ENCODE measurements around the gene ULK2.
"Not testable (repeated sequence)": the region's sequence is repeated elsewhere in the genome, so short reads cannot be mapped to it uniquely, and the experiment has no call there.

Gene ULK2

GRCh38 chr17:19890554-19890953 is 22.8 kb upstream of the ULK2 start:
- H3K27ac ChIP-seq (ENCODE audit: low read length); H3K4me1 ChIP-seq (ENCODE audit: insufficient read depth, low read length); H3K36me3 ChIP-seq (ENCODE audit: insufficient read depth, low read depth, low read length); H3K27me3 ChIP-seq (ENCODE audit: insufficient read depth, low read length); H3K9me3 ChIP-seq (ENCODE audit: insufficient read depth, low read depth, low read length); H3K9ac ChIP-seq (ENCODE audit: low read depth, low read length); H3K4me3 ChIP-seq (ENCODE audit: low read length): not testable (repeated sequence)

GRCh38 chr17:19890001-19890400 is 22.3 kb upstream of the ULK2 start:
- H3K4me1 ChIP-seq (ENCODE audit: insufficient read depth, low read length); H3K9me3 ChIP-seq (ENCODE audit: insufficient read depth, low read depth, low read length); H3K36me3 ChIP-seq (ENCODE audit: insufficient read depth, low read depth, low read length); H3K9ac ChIP-seq (ENCODE audit: low read depth, low read length); H3K4me3 ChIP-seq (ENCODE audit: low read length); H3K27me3 ChIP-seq (ENCODE audit: insufficient read depth, low read length); H3K27ac ChIP-seq (ENCODE audit: low read length): not testable (repeated sequence)

GRCh38 chr17:19886116-19886515 is 18.4 kb upstream of the ULK2 start:
- H3K9me3 ChIP-seq (ENCODE audit: insufficient read depth, low read depth, low read length), result no peaks in the 10 kb centered on the region
- H3K27me3 ChIP-seq (ENCODE audit: insufficient read depth, low read length), result no peaks in the 10 kb centered on the region
- no peaks in the 10 kb centered on the region for H3K4me1 ChIP-seq (ENCODE audit: insufficient read depth, low read length)
- no peaks in the 10 kb centered on the region for H3K36me3 ChIP-seq (ENCODE audit: insufficient read depth, low read depth, low read length)
- H3K4me3 ChIP-seq (ENCODE audit: low read length), result no peak overlapping the region
- H3K27ac ChIP-seq (ENCODE audit: low read length), result no peak overlapping the region
- H3K9ac ChIP-seq (ENCODE audit: low read depth, low read length), result no peak overlapping the region

GRCh38 chr17:19883537-19884215 is 15.9 kb upstream of the ULK2 start:
- H3K27ac ChIP-seq (ENCODE audit: low read length), result no peak overlapping the region
- no peaks in the 10 kb centered on the region for H3K27me3 ChIP-seq (ENCODE audit: insufficient read depth, low read length)
- no peak overlapping the region for H3K9ac ChIP-seq (ENCODE audit: low read depth, low read length)
- no peak overlapping the region for H3K4me3 ChIP-seq (ENCODE audit: low read length)
- no peaks in the 10 kb centered on the region for H3K4me1 ChIP-seq (ENCODE audit: insufficient read depth, low read length)
- no peaks in the 10 kb centered on the region for H3K9me3 ChIP-seq (ENCODE audit: insufficient read depth, low read depth, low read length)
- H3K36me3 ChIP-seq (ENCODE audit: insufficient read depth, low read depth, low read length), result no peaks in the 10 kb centered on the region

- H3K9me3 ChIP-seq (ENCODE audit: insufficient read depth, low read depth, low read length), result no peaks in the 10 kb centered on the region
- no peaks in the 10 kb centered on the region for H3K36me3 ChIP-seq (ENCODE audit: insufficient read depth, low read depth, low read length)
- H3K4me1 ChIP-seq (ENCODE audit: insufficient read depth, low read length), result no peaks in the 10 kb centered on the region
- no peak overlapping the region for H3K4me3 ChIP-seq (ENCODE audit: low read length)
- H3K9ac ChIP-seq (ENCODE audit: low read depth, low read length), result no peak overlapping the region
- H3K27me3 ChIP-seq (ENCODE audit: insufficient read depth, low read length), result no peaks in the 10 kb centered on the region
- no peak overlapping the region for H3K27ac ChIP-seq (ENCODE audit: low read length)
Measured at GRCh38 chr17:19880393-19880792, 12.7 kb upstream of the ULK2 start.

GRCh38 chr17:19877364-19877945 is 9.7 kb upstream of the ULK2 start:
- H3K27ac ChIP-seq (ENCODE audit: low read length), result no peak overlapping the region
- H3K27me3 ChIP-seq (ENCODE audit: insufficient read depth, low read length), result no peaks in the 10 kb centered on the region
- no peak overlapping the region for H3K4me3 ChIP-seq (ENCODE audit: low read length)
- H3K9me3 ChIP-seq (ENCODE audit: insufficient read depth, low read depth, low read length), result no peaks in the 10 kb centered on the region
- H3K9ac ChIP-seq (ENCODE audit: low read depth, low read length), result no peak overlapping the region
- H3K36me3 ChIP-seq (ENCODE audit: insufficient read depth, low read depth, low read length), result no peaks in the 10 kb centered on the region
- no peaks in the 10 kb centered on the region for H3K4me1 ChIP-seq (ENCODE audit: insufficient read depth, low read length)

GRCh38 chr17:19876529-19877161 is 8.9 kb upstream of the ULK2 start:
- no peaks in the 10 kb centered on the region for H3K4me1 ChIP-seq (ENCODE audit: insufficient read depth, low read length)
- no peak overlapping the region for H3K27ac ChIP-seq (ENCODE audit: low read length)
- no peak overlapping the region for H3K9ac ChIP-seq (ENCODE audit: low read depth, low read length)
- H3K36me3 ChIP-seq (ENCODE audit: insufficient read depth, low read depth, low read length), result no peaks in the 10 kb centered on the region
- no peaks in the 10 kb centered on the region for H3K27me3 ChIP-seq (ENCODE audit: insufficient read depth, low read length)
- no peak overlapping the region for H3K4me3 ChIP-seq (ENCODE audit: low read length)
- H3K9me3 ChIP-seq (ENCODE audit: insufficient read depth, low read depth, low read length), result no peaks in the 10 kb centered on the region

- Histone ChIP-seq H3K27me3 (ENCODE audit: insufficient read depth, low read length) (peaks cover 1% of the 10 kb centered on the region; the same call in 1 of the 2 replicates), H3K36me3 (ENCODE audit: insufficient read depth, low read depth, low read length) (no peaks in the 10 kb centered on the region), H3K27ac (ENCODE audit: low read length) (no peak overlapping the region), H3K4me3 (ENCODE audit: low read length) (no peak overlapping the region), H3K9me3 (ENCODE audit: insufficient read depth, low read depth, low read length) (no peaks in the 10 kb centered on the region), H3K9ac (ENCODE audit: low read depth, low read length) (no peak overlapping the region), H3K4me1 (ENCODE audit: insufficient read depth, low read length) (no peaks in the 10 kb centered on the region)
Measured at GRCh38 chr17:19874256-19874655, 6.5 kb upstream of the ULK2 start.

- H3K4me3 ChIP-seq (ENCODE audit: low read length), result no peak overlapping the region
- H3K9me3 ChIP-seq (ENCODE audit: insufficient read depth, low read depth, low read length), result no peaks in the 10 kb centered on the region
- no peak overlapping the region for H3K27ac ChIP-seq (ENCODE audit: low read length)
- no peak overlapping the region for H3K9ac ChIP-seq (ENCODE audit: low read depth, low read length)
- H3K27me3 ChIP-seq (ENCODE audit: insufficient read depth, low read length), result peaks cover 11% of the 10 kb centered on the region
- no peaks in the 10 kb centered on the region for H3K36me3 ChIP-seq (ENCODE audit: insufficient read depth, low read depth, low read length)
- no peaks in the 10 kb centered on the region for H3K4me1 ChIP-seq (ENCODE audit: insufficient read depth, low read length)
Measured at GRCh38 chr17:19873346-19873745, 5.6 kb upstream of the ULK2 start.

GRCh38 chr17:19868079-19868395 is 301 bp upstream of the ULK2 start:
- Histone ChIP-seq H3K4me1 (ENCODE audit: insufficient read depth, low read length) (no peaks in the 10 kb centered on the region; the same call in 1 of the 2 replicates), H3K9ac (ENCODE audit: low read depth, low read length) (peak overlapping the region; percentile 29; the same call in 1 of the 2 replicates), H3K27me3 (ENCODE audit: insufficient read depth, low read length) (peaks cover 29% of the 10 kb centered on the region), H3K36me3 (ENCODE audit: insufficient read depth, low read depth, low read length) (no peaks in the 10 kb centered on the region), H3K4me3 (ENCODE audit: low read length) (peak overlapping the region; percentile 82), H3K27ac (ENCODE audit: low read length) (no peak overlapping the region), H3K9me3 (ENCODE audit: insufficient read depth, low read depth, low read length) (no peaks in the 10 kb centered on the region)

GRCh38 chr17:19867079-19867328 is 732 bp downstream of the ULK2 start:
- Histone ChIP-seq H3K4me3 (ENCODE audit: low read length) (peak overlapping the region; percentile 82), H3K27ac (ENCODE audit: low read length) (no peak overlapping the region), H3K9ac (ENCODE audit: low read depth, low read length) (peak overlapping the region; percentile 78; the same call in 1 of the 2 replicates), H3K36me3 (ENCODE audit: insufficient read depth, low read depth, low read length) (no peaks in the 10 kb centered on the region), H3K9me3 (ENCODE audit: insufficient read depth, low read depth, low read length) (no peaks in the 10 kb centered on the region), H3K4me1 (ENCODE audit: insufficient read depth, low read length) (no peaks in the 10 kb centered on the region; the same call in 1 of the 2 replicates), H3K27me3 (ENCODE audit: insufficient read depth, low read length) (peaks cover 29% of the 10 kb centered on the region)

- H3K27me3 ChIP-seq (ENCODE audit: insufficient read depth, low read length), result peaks cover 29% of the 10 kb centered on the region
- H3K36me3 ChIP-seq (ENCODE audit: insufficient read depth, low read depth, low read length), result no peaks in the 10 kb centered on the region
- no peak overlapping the region for H3K4me3 ChIP-seq (ENCODE audit: low read length)
- no peak overlapping the region for H3K9ac ChIP-seq (ENCODE audit: low read depth, low read length)
- no peaks in the 10 kb centered on the region for H3K9me3 ChIP-seq (ENCODE audit: insufficient read depth, low read depth, low read length)
- no peak overlapping the region for H3K27ac ChIP-seq (ENCODE audit: low read length)
- no peaks in the 10 kb centered on the region; the same call in 1 of the 2 replicates for H3K4me1 ChIP-seq (ENCODE audit: insufficient read depth, low read length)
Measured at GRCh38 chr17:19865021-19865420, 2.7 kb downstream of the ULK2 start.
